BLaER1 treated with 17β-estradiol and CSF1 and Interleukin-3, amounts not matched to agents 10 nM and 100 nM (cell line): ENCODE results near the gene TRIB2.

Experiments
- H3K27ac ChIP-seq, 11 experiments: shearing (Covaris generic); formaldehyde crosslinking; 2 replicates each; pipeline ENCODE4 v1.8.1; 2022
- H3K27me3 ChIP-seq, 11 experiments: shearing (Covaris generic); formaldehyde crosslinking; 2 replicates each; pipeline ENCODE4 v1.8.1; 2022
- H3K36me3 ChIP-seq, 11 experiments: shearing (Covaris generic); formaldehyde crosslinking; 2 replicates each; pipeline ENCODE4 v1.8.1; 2022
- H3K4me1 ChIP-seq, 10 experiments: shearing (Covaris generic); formaldehyde crosslinking; 2 replicates each; pipeline ENCODE4 v1.8.1; 2022
- H3K4me2 ChIP-seq, 11 experiments: shearing (Covaris generic); formaldehyde crosslinking; 2 replicates each; pipeline ENCODE4 v1.8.1; 2022
- H3K4me3 ChIP-seq, 10 experiments: shearing (Covaris generic); formaldehyde crosslinking; 2 replicates each; pipeline ENCODE4 v1.8.1; 2022
- H3K9ac ChIP-seq, 11 experiments: shearing (Covaris generic); formaldehyde crosslinking; 2 replicates each; pipeline ENCODE4 v1.8.1; 2022
- H3K9me3 ChIP-seq, 11 experiments: shearing (Covaris generic); formaldehyde crosslinking; replicated peaks in 1 of 11; 2 replicates each; pipeline ENCODE4 v1.8.1; 2022
- H4K20me1 ChIP-seq, 11 experiments: shearing (Covaris generic); formaldehyde crosslinking; 2 replicates each; pipeline ENCODE4 v1.8.1; 2022
- Cebpa-rat ChIP-seq, 11 experiments: shearing (Covaris generic); IDR thresholded peaks; 2 replicates each; pipeline ENCODE4 v1.8.1; 2022

TRIB2 gene

DNA sequence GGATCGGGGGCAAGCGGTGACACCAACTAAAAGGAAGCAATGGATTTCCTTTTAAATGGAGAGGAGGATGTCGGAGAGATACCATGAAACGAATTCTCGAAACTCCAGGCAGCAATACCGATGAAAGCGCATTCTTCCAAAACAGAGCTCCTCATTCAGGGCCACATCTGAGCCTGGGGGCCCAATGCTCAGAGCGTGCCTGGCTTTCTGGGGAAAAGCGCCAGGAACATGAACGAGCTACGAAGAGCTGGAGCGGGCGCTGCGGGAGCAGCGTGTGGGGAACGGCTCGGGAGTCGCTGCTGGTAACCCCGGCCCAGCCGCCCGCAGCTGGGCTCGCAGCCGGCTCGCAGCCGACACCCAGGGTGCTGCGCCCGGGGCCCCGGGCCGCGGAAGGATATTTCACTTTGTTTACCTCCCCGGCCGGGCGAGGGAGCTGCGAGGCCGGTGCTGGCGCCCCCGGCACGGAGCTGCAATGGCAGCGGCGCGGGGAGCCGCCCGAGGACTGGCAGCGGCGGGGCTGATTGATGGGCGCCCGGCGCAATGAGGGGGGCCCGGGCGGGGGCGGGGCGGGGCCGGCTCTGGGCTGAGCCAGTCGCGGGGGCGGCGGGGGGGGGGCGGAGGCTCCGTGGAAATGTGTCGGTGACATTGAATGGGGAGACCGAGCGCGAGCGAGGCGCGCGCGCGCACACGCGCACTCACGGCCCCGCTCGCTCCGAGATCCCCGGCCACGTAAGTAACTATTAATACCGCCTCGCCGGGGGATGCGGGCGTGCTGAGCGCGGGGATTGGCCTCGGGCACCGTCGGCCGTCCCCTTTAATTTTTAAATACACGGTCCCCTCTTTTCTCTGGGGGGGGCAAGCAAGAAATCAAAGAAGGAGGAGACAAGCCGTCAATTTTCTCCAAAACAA, at the start of gene TRIB2:
TSS of gene TRIB2 (plus strand) at position 655 of the 909 bp plus-strand sequence. CDS start 1,372 bp downstream, outside the sequence.
- Histone ChIP-seq H3K4me2 (peak within 1 kb of the TSS; percentile 87 to 99 (median 94)), H3K9me3 (no peaks in the 10 kb centered on the region)

DNA sequence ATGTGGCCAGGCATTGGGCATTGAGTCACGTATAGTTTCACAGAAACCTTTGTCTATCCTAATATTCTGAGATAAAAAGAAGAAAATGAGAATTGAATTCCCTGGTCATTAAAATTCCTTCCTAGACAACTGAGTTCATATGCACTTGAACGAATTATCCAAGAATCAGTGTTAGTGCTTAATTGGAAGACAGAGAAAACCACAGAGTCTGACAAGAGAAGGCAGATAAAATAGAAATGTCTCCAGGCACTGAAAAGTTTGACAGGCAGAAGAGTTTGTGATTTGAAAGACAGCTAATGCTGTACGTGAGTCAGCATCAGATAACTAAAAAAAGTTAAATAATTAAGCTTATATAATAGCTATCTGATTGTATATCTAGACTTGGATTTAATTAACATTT, 47.7 kb upstream of the TRIB2 start:
- H3K36me3 ChIP-seq, result no peaks in the 10 kb centered on the region
- H3K27ac ChIP-seq, result no peak overlapping the region
- H3K9me3 ChIP-seq, result peaks cover 16 to 33% (median 28%) of the 10 kb centered on the region in 11 experiments
- no peaks in the 10 kb centered on the region for H3K27me3 ChIP-seq
- H4K20me1 ChIP-seq, result no peaks in the 10 kb centered on the region
- no peaks in the 10 kb centered on the region for H3K4me1 ChIP-seq
- no peak overlapping the region for H3K4me2 ChIP-seq
- no peak overlapping the region for H3K9ac ChIP-seq
- no peak for TF ChIP-seq Cebpa-rat (IDR thresholded peaks at IDR 0.05)
- H3K4me3 ChIP-seq, result no peak overlapping the region

More for the DNA sequence above, at the start of gene TRIB2:
- no peak for TF ChIP-seq Cebpa-rat (IDR thresholded peaks at IDR 0.05)
- Histone ChIP-seq H4K20me1 (peaks cover 0 to 25% (median 0%) of the 10 kb centered on the region in 11 experiments; a peak in 9 of 22 replicates), H3K9ac (peak within 1 kb of the TSS; percentile 75 to 97 (median 93)), H3K27me3 (peaks cover 0 to 32% (median 0%) of the 10 kb centered on the region in 11 experiments; a peak in 4 of 22 replicates), H3K36me3 (peaks cover 0 to 27% (median 0%) of the 10 kb centered on the region in 11 experiments; a peak in 2 of 22 replicates), H3K27ac (peak within 1 kb of the TSS; percentile 31 to 94 (median 91); a peak in 21 of 22 replicates), H3K4me1 (peaks cover 12 to 50% (median 31%) of the 10 kb centered on the region in 10 experiments; a peak in 19 of 20 replicates), H3K4me3 (peak within 1 kb of the TSS; percentile 73 to 97 (median 92))

DNA sequence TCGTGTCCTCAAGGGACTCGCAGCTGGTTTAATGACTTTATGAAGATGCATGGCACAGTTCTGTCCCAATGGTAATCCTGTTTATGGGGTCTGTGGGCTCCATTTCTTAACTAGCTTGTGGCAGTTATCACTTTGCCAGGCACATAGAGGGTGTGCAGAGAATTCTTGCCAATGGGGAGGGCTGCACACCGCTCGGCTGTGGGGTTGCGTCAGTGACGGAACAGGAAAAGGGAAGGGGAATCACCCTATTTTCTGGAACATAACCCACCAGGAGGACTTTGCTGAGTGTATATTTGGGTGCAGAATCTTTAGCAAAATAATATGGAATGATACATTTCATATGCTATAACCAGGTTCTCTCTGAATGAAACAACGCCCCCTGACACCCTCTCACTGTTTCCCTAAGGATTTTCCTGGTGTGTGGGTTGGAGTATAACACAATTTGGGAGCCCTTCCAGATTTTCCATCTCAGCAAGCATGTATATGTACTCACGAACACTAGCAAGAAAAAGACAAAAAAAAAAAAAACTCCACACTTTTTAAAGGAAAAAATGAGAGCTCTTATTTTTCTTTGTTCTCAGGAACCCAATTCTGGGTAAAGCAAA, 43.9 kb upstream of the TRIB2 start:
- H4K20me1 ChIP-seq, result no peaks in the 10 kb centered on the region
- no peak overlapping the region for H3K27ac ChIP-seq
- TF ChIP-seq Cebpa-rat (IDR thresholded peaks at IDR 0.05), result no peak
- no peaks in the 10 kb centered on the region for H3K36me3 ChIP-seq
- H3K9ac ChIP-seq, result no peak overlapping the region
- H3K27me3 ChIP-seq, result no peaks in the 10 kb centered on the region
- no peak overlapping the region for H3K4me2 ChIP-seq
- no peaks in the 10 kb centered on the region for H3K4me1 ChIP-seq
- peaks cover 0 to 5% (median under 1%) of the 10 kb centered on the region in 11 experiments; a peak in 8 of 22 replicates for H3K9me3 ChIP-seq
- no peak overlapping the region for H3K4me3 ChIP-seq

DNA sequence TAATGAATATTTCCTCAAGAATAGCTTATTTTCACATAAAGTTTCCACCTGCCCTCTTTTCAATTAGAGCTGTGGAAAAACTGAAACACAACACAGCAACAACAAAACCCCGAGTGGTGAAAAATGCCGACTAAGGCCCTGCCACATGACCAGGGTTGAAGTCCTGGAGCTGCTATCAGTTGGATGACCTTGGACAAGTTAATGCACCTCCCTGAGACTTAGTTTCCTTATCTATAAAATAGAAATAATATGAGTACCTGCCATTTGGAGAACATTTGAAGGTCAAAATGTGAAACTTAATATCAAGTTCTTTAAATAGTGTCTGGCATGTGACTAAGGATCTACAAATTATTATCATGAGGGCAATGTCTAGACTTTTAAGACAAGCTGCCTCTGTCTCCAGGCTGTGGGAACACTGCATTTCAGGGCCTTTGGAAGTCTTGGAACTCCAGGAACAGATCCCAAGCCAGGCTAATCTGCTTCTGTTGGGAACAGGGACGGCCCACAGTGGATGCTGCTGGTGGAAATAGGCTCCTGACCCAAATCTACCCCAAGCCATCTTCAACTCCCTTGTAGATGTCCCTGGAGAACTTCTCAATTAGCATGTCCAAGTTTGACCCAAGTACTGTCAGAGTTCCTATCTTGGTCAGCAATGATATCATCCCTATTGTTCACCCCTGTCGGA, 42.0 kb upstream of the TRIB2 start:
- no peaks in the 10 kb centered on the region for H3K36me3 ChIP-seq
- no peak overlapping the region for H3K4me3 ChIP-seq
- peaks cover 2 to 10% (median 6%) of the 10 kb centered on the region in 11 experiments; a peak in 21 of 22 replicates for H3K9me3 ChIP-seq
- no peaks in the 10 kb centered on the region for H3K4me1 ChIP-seq
- no peaks in the 10 kb centered on the region for H4K20me1 ChIP-seq
- H3K27me3 ChIP-seq, result no peaks in the 10 kb centered on the region
- no peak overlapping the region for H3K27ac ChIP-seq
- no peak for TF ChIP-seq Cebpa-rat (IDR thresholded peaks at IDR 0.05)
- no peak overlapping the region for H3K4me2 ChIP-seq
- no peak overlapping the region for H3K9ac ChIP-seq

DNA sequence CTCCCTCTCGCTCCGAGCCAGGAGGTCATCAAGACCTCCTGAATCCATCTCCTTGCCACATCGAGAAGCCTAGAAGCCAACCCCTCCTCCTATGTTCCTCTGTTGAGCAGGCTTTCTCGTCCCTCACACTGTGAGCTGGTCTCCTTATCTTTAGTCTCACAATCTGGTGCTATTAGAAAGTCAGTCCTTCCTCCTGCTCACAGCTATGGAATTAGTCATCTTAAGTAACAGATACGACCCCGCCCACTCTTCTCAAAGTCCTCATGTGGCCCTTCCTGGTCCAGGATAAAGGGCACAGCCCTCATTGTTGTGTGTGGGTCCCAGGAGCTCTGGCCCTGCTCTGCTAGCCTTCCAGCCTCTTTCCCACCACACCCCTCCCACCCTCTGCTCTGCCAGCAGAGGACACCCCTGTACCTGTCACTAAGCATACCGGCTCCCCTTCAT, 41.4 kb upstream of the TRIB2 start:
- no peaks in the 10 kb centered on the region for H3K27me3 ChIP-seq
- peaks cover 8 to 16% (median 12%) of the 10 kb centered on the region in 11 experiments for H3K9me3 ChIP-seq
- H3K4me2 ChIP-seq, result no peak overlapping the region
- no peaks in the 10 kb centered on the region for H3K36me3 ChIP-seq
- H3K27ac ChIP-seq, result no peak overlapping the region
- H3K4me1 ChIP-seq, result no peaks in the 10 kb centered on the region
- TF ChIP-seq Cebpa-rat (IDR thresholded peaks at IDR 0.05), result no peak
- H3K9ac ChIP-seq, result no peak overlapping the region
- no peak overlapping the region for H3K4me3 ChIP-seq
- H4K20me1 ChIP-seq, result no peaks in the 10 kb centered on the region

DNA sequence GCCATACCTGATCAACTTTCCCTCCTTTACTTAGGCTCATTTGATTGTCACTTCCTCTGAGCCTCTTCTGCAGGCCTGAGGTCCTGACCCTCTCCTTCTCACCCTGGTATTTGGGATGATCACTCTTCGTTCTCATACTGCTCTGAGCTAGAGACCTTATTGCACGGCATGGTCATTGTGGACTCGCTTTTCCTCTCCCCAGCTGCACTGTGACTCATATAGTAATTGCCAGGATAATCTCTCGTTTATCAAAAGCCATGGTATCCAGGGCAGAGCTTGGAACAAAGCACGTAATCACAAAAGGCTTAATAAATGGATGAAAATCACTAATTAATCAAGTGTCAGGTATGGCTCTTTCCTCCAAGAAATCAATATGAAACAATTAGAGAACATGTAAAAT, 40.9 kb upstream of the TRIB2 start:
- Histone ChIP-seq H3K36me3 (no peaks in the 10 kb centered on the region), H3K4me1 (no peaks in the 10 kb centered on the region), H3K4me3 (no peak overlapping the region), H3K27me3 (no peaks in the 10 kb centered on the region), H3K9me3 (peaks cover 12 to 20% (median 16%) of the 10 kb centered on the region in 11 experiments), H3K9ac (no peak overlapping the region), H3K27ac (no peak overlapping the region), H3K4me2 (no peak overlapping the region), H4K20me1 (no peaks in the 10 kb centered on the region)
- TF ChIP-seq Cebpa-rat (IDR thresholded peaks at IDR 0.05), result no peak

DNA sequence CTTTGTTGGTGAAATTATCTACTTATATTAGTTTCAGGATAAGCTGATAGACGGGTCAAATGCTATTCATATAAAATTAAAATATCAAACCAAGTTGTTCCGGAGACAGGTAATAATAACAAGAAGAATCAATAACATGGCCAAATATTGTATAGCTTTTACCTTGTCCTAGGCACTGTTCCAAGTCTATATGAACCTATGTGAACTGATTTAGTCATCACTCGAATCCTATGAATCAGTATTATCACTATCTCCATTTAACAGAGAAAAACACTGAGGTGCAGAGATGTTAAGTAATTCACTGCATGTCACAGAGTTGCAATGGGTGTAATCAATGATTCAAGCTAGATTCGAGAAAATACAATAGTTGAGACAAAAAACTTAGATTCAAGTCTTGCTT, 40.0 kb upstream of the TRIB2 start:
- no peak overlapping the region for H3K4me2 ChIP-seq
- H3K27ac ChIP-seq, result no peak overlapping the region
- no peaks in the 10 kb centered on the region for H3K36me3 ChIP-seq
- H3K9me3 ChIP-seq, result peaks cover 15 to 28% (median 24%) of the 10 kb centered on the region in 11 experiments
- H4K20me1 ChIP-seq, result no peaks in the 10 kb centered on the region
- H3K4me3 ChIP-seq, result no peak overlapping the region
- H3K27me3 ChIP-seq, result no peaks in the 10 kb centered on the region
- TF ChIP-seq Cebpa-rat (IDR thresholded peaks at IDR 0.05), result no peak
- H3K9ac ChIP-seq, result no peak overlapping the region
- no peaks in the 10 kb centered on the region for H3K4me1 ChIP-seq

DNA sequence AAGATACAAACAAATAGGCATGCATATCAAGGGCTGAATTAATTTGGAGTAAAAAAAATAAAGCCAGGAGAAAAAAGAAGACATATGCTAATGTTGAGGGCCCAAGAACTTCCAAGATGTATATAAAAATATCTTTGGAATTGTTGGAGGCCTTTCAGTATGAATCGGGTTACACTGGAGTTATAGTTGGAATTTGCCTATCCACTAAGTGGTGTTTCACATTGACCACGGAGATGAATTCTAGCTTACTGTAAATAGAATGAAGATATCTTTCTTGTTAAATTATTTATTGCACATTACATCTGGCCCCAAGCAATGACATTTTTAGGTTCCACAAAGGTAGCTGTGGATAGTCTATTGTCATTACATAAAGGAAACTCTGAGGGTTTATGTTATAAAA, 38.5 kb upstream of the TRIB2 start:
- Histone ChIP-seq H3K4me3 (no peak overlapping the region), H3K27me3 (no peaks in the 10 kb centered on the region), H4K20me1 (no peaks in the 10 kb centered on the region), H3K9ac (no peak overlapping the region), H3K9me3 (peaks cover 15 to 32% (median 24%) of the 10 kb centered on the region in 11 experiments), H3K4me1 (no peaks in the 10 kb centered on the region), H3K27ac (no peak overlapping the region), H3K36me3 (no peaks in the 10 kb centered on the region), H3K4me2 (no peak overlapping the region)
- no peak for TF ChIP-seq Cebpa-rat (IDR thresholded peaks at IDR 0.05)
